LHCN-M2 (cell line): ENCODE results near the gene SSTR3. TPM values are rescaled to one million over a fixed set of nuclear protein-coding genes. Genes with fewer than 3 reads are reported as not detected.
"Not testable (repeated sequence)": the region's sequence is repeated elsewhere in the genome, so short reads cannot be mapped to it uniquely, and the experiment has no call there.

Source experiments
- DNase-seq: peaks from one replicate; pipeline ENCODE4 v3.0.0-alpha.2; 2012; ENCODE audit warnings: low read depth
- total RNA-seq: library from RNA; depleted of rRNA; stranded (reverse); fragments of >200 nt; gene quantifications from 2 replicates; pipeline ENCODE4 v1.2.3, GENCODE V29; 2014

The SSTR3 gene
- total RNA-seq, 1 experiment from 2014 or later: not detected

DNA sequence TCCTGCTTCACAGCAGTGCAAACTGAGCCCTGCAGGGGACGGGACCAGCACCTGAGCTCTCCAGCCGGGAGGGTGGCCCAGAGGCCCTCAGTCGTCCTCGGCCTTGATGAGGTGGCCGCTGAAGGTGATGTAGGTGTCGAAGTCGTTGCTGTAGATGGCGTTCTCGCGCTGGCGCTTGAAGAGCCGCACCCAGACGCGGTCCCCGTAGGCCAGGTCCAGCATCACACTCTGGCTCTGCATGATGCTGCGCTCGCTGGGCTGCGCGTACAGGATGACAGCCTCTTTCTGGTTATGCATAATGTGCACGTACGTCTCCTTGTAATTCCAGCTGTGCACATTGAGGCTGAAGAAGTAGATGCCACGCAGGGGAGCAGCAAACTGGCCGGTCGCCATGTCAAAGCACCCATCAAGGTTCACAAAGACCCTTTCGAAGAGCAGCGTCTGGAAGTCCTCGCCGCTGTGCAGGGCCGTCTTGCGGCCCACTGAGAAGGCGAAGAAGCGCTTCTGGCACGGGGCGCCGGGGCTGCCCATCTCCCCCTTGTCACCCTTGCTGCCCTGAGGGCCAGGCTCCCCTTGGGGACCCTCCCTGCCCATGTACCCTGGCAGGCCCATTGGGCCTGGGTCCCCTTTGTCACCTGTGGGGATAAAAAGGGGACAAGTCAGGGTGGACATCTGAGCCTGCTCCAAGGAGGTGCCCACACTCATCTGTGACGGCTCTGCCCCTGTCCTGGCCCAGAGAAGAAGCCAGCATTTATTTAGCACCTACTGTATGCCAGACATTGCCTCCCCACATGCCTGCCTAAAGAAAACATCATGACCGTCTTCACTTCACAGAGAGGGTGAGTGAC, 30.0 kb downstream of the SSTR3 start:
- no peak for DNase-seq

DNA sequence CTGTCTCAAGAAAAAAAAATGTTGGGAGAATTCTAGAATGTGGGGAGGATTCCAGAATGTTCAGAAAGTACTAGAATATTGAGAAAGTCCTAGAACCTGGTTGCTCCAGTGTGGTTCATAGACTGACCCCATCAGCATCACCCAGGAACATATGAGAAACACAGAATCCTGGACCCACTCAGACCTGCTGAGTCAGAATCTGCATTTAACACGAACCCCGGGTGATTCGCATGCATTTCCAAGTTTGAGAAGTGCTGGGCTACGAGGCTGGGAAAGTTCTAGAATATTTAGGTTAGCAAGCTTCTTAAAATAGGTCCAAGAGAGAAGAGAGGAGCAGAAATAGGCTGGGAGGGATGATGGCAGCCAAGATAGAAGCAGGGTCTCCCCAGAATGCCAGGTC, 30.6 kb downstream of the SSTR3 start:
- DNase-seq: no peak

DNA sequence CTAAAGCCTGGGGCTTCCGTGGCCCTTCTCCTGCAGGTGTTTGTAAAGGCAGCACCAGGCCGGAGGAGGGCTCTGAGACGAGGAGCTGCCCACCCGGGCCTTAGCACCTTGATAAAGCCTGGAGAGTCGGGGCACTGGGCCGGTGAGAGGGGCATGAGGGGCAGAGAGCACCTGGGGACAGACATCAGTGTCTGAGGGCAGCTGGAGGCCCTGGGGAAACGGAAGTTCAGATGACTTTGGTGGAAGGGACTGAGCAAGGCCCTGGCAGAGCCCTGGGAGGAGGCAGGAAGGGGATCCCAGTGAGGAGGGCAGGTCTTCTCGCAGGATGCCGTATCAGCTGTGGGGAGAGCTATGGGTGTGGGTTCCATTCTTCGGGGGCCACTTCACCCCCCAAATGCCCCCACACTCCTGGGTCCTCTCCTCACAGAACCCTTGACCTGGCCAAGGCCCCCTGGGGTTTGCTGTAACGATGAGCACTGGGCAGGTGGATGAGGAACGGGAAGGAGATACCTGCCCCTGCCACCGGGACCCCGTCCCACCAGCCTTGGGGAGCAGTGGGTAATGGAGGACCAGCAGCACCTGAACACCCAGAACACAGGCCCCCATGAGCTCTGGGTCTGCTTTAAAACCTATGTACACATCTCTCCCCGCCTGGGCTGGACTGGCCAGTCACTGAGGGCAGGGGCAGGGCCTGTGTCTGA, 31.6 kb downstream of the SSTR3 start:
- DNase-seq: no peak

DNA sequence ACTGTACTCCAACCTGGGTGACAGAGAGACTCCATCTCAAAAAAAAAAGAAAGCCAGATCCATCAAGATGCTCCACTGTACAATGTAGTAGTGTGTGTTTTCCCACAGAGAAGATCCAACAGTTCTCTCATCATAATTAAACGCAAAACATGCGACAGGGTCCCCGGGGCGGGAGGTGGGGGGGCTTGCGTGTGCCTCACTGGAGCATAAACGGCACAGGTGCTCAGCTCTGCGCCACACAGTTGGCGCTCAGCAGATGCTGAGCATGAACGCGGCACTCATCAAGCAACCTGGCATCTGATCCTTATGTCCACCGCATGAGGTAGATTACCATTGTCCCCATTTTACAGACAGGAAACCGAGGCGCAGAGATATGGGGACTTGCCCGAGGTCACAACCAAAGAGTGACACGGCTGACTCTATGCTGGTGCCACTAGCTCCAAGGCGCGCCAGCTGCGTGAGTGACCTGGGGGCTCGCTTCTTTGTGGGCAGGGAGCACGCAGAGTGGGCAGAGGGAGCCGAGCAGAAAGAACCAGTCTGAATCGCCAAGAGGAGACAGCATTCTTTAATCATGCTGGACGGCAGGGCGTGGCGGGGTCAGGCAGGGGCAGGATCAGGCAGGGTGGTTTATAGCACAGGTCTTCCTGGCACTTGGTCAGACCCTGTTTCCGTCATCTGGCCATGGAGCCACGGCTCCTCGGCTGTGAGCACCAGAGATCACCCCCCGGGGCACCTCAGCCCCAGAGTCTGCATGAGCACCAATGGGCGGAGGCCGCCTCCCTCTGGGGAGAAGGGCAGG, 32.5 kb downstream of the SSTR3 start:
- no peak for DNase-seq

DNA sequence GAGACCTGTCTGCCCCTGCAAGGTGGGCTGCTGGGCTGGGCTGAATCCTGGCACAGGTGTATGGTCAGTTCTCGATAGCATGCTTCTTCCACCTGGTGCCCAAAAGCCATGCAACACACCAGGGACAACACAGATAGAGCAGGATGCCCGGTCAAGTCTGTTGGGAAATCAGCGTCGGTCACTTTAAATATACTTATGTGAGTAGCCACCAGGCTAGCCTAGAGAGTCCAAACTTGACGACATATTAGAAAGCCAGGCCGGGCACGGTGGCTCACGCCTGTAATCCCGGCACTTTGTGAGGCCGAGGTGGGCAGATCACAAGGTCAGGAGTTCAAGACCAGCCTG, 33.2 kb downstream of the SSTR3 start:
- DNase-seq: no peak

DNA sequence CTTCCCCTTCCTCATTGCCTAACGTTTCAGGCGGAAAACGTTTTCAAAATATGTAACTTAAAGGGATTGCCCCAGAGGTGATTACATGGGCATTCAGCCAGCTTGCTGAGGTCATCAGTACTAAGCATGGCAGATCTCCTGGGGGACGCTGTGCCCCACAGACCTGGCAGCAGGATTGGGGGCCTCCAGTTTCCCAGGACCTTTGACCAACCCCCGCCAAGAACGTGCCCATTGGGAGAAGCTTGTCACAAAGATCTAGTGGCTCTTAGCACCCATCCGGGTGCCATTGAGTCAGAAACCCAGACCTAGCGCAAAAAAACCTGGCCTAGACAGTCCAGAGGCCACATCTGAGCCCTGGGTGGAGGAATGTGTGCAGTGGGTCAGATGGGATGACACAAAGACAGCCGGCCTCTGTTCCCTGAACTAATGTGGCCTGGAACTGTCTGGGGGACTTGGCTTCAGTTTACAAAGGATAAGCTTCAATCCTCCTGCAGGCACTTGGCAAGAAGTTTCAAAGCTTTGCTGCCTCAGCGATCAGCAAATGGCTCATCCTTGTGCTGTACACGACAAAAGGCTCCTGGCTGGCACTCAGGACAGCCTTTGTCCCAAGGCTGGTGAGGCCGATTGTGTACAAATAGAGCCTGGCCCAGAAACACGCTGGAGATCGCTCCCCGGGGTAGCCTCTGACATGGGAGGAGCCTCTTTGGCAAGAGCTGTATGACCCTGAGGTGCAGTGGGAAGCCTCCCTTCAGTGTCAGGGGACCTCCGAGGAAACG, 33.7 kb downstream of the SSTR3 start:
- DNase-seq: no peak

DNA sequence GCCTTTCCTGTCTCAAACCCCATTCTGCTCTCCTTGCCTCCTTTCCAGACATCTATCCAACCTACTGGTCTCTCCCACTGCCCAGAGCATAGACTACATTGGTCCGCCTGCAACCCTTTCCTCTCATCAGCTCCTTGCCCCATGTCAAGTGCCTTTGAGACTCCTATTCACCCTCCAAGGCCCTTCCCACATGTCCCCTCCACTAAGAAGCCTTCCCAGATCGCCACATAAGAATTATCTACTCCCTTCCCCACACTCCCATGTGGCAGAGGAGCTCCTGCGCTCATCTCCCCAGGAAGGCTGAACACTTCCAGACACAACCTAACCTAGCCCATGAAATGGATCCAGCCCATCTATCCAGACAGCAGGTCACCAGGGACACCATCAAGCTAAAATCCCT, 34.5 kb downstream of the SSTR3 start:
- DNase-seq: no peak

DNA sequence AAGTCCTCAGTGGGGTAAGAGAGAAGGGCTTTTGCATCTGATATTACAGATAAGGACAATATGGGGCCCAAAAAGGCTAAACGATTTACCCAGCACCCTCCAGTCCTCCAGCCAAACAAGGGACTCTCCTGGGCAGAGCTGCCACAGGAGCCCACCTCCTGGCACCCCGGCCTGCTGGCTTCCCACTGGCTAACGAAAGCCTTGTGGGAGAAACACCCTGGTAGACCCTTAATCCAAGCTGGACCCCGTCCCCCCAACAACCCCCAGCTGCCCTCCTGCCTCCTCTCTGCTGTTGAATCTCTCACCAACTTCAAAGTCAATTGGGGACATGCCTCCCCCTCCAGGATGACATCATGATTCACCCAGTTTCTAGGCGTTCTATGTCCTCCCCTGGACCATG, 35.1 kb downstream of the SSTR3 start:
- DNase-seq: no peak

DNA sequence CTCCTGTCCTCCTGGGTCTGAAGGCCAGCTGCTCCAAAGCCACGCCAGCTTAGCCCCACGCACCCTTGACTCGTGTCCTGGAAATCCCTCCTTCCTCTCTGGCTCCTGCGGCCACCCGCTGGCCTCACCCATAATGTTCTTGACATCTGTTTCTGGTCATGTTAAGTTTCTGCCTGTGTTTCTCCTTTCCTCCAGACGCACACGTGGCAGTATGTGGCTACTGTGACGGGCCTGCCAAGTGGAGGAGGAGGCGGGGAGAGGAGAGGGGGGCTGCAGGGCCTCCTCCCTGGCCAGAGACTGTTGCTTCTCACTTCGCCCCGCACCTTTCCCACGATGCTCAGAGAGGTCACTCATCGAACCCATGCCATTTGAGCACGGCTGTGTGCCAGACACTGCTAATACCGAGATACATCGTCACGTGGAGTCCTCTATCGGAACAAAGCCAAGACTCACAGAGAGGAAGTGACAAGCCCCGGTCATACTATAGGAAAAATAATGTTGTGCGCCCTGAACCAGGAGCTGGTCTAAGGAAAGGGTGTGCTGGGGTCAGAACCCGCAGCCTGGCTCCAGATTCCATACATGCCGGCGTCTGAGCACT, 35.7 kb downstream of the SSTR3 start:
- DNase-seq: peak; percentile 41

DNA sequence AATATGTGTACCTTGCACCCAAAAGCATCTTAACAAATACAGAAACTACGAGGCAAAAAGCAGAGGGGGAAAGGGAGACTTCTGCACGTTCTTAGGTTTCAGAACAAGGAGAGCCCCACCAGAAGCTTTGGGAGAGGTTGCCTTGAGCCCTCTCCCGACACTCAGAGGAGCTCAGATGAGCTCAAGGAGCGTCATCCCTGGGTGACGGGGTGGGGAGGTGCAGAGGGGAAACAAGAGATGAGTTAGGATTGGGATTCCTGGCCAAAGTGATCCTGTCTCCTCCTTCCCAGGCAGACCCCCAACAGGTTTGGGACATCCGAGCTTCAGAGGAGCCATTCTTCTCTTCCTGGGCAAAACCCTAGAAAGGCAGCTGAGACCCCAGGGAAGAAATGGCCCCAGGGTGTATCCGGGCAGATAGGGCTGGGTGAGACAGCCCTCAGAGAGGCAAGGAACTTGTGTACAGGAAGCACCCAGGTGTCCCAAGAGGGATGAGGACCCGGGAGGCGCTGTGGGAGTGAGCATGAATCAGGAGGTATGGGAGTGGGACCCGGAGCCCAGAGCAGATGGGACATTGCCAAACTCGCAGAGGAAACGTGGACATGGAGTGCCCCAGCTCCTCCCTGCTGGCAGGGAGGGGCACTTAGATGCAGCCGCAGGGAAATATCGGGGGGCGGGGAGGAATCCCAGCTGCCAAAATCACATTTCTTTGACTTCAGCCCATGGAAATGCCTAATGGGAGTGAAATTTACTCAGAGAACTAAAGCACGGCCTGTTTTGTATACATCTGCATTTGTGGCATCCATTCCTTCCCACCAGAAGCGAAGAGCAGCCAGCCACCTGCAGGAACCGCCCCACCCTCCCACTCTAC, 36.6 kb downstream of the SSTR3 start:
- no peak for DNase-seq

DNA sequence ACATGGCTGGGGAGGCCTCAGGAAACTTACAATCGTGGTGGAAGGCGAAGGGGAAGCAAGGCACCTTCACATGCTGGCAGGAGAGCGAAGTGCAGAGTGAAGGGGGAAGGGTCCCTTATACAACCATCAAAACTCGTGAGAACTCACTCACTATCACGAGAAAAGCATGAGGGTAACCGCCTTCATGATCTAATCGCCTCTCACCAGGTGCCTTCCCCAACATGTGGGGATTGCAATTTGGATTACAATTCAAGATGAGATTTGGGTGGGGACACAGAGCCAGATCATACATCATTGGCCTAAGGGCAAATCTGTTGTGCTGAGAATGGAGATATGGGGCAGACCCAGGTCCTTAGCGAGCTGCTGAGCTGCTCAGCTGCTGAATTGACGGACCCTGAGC, 37.3 kb downstream of the SSTR3 start:
- no peak for DNase-seq

DNA sequence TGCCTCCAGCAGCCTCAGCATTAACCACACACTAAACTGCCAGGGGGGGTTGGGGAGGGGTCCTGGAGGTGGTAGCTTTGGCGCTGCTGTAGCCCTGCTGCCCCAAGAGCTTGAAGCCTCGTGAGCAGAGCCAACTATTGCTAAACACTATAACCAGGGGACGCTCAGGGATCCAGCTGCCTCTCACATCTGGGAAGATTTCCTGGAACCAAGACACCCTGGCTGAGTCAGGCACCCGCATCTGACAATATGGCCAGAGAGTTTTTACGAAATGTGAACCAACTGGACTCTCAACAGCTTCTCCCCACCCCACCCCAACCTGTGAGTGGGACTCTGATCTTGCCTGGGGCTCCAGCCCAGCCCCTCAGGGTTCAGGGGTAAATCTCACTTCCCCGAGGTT, 38.6 kb downstream of the SSTR3 start:
- no peak for DNase-seq

DNA sequence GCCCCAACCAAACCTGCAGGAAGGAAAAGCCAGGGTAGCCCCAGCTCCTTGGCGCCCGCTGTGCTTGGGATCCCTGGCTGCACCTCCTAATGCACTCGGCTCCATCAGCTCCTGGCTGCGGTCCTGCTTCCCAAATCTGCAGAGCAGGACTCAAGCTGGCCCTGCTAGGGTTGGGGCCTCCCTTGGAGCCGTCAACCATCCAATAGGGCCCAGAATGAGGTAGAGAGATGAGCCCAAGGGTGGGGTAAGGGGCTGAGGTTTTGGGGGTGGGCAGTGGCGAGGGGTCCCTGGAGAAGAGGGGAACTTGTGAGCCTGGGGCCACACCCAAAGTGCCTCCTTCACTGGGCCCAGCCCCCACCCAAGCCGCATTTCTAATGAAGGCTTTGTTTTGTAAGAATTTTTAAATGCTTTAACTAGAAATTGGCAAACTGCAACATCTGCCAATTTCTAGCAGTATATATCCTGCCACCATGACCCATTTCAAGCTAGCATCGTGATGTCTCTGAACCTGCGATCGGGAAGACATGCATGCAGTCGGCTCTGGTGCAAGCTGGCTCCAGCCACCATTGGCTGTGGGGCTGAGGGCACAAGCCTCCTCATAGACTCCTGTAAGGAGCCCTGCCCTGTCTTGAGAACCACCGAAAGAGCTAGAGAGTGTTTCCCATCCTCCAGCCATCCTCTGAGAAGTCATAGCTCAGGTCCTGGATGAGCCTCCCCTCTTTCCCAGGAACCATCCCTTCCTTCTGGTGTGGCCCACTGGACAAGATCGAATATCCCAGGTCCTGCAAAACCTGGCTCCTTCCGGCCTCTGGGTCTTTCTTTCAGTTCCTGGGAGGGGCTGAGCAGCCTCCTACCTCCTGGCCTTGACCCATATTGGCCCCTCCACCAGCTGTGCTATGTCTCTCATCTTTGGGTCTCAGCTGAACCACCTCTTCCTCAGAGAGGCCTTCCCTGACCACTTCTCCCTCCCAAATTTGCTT, 39.7 kb downstream of the SSTR3 start:
- DNase-seq: no peak

DNA sequence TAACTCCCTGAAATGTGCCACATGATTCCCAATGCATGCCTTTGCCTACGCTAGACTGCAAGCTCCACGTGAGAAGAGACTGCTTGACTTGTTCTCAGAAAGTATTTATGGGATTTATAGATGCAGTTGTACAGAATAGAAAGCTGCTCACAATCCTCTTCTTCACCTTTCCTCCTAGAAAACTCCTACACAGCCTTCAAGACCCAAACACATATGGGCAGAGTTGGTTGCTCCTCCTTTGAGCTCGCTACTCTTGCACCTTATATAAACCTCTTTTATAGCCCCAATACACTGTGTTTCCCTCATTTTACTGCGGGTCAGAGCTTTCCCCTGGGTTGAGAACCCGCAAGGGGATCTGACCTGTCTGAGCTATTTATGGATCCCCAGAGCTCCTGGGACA, 40.6 kb downstream of the SSTR3 start:
- no peak for DNase-seq

DNA sequence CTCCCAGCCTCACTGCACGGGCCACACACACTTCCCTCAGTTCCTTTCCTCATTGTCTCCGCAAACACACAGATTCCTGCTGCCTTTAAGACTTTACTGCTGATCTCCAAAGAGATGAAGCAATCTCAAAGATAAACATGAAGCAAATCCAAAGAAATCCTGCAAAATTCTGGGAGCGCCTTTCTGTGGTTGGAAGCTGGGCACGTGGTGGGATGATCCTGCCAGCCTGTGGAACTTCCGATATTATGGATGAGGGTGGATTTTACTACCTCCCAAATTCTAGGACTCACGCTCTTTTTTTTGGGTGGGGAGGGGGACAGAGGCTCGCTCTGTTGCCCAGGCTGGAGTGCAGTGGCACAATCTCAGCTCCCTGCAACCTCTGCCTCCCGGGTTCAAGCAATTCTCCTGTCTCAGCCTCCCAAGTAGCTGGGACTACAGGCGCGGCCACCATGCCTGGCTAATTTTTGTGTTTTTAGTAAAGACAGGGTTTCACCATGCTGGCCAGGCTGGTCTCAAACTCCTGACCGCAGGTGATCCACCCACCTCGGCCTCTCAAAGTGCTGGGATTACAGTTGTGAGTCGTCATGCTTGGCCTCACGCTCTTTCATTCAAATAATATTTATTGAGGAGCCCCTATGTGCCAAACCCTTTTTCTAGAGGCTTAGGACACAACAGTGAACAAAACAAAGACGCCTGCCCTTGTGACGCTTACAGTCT, 41.4 kb downstream of the SSTR3 start:
- not testable (repeated sequence) for DNase-seq

DNA sequence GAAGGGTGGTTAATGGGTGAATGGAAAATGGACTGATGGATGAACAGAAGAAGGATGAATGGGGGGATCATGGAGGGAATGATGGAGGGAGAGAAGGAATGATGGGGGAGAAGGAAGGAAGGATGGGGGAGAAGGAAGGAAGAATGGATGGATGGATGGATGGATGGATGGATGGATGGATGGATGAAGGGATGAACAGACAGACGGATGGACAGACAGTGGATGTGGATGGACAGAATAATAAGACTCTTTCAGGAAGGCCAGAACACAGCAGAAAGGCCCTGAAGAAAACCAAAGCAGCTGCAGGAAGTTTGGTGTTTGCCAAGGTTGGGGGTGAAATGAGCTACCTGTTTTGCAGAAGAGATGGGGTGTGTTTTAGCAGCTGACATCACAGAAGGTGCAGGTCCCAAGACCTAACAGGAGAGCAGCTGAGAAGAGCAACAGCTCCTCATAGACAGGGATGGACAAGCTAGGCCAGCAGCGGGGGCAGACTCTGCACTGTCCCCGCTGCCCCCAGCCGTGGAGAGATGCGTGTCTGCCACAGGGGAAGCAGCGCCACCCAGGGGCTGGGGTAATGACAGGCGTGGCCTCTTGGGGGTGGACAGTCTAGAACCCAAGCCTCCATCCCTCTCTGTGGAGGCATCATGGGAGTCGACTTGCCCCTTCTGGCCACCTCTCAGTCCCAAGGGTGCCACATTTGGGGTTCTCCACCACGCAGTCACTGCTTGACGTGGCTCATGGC, 42.2 kb downstream of the SSTR3 start:
- DNase-seq: no peak

DNA sequence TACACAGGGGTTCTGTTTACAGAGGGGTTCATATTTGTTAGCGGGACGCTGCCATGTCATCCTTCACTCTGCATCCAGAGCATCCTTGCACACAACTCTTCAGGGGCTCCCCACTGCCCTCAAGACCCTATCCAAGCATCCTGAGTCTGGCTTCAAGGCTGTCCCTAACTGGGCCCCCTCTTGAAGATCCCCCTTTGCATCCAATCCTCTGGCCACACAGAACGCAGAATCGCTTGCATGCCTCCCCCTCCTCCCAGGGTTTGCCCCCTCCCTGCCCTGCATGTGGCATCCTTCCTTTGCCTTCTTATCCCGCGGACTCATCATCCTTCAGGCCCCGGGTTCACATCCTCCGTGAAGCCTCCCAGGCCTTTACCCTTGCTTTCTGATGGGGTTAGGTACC, 42.9 kb downstream of the SSTR3 start:
- DNase-seq: no peak
